ENCODE measurements around the gene RPP25L.

The RPP25L gene

GRCh38 chr9:34623374-34624235 lies 11.7 kb upstream of the RPP25L start:
- H3K27me3 ChIP-seq (ENCODE audit: control insufficient read depth, low read length): peaks cover 48% of the 10 kb centered on the region
- H3K27ac ChIP-seq (ENCODE audit: low read depth, low read length): no peak overlapping the region
- no peaks in the 10 kb centered on the region for H3F3A ChIP-seq (ENCODE audit: control insufficient read depth, insufficient read depth)
- no peaks in the 10 kb centered on the region for H3K9me2 ChIP-seq (replicated peaks; ENCODE audit: control insufficient read depth, low read length)
- H3K36me3 ChIP-seq (ENCODE audit: control insufficient read depth, low read length): no peaks in the 10 kb centered on the region
- H3K4me1 ChIP-seq (ENCODE audit: control insufficient read depth, low read length): peaks cover 21% of the 10 kb centered on the region
- no peak for TF ChIP-seq EZH2phosphoT487 (IDR thresholded peaks at IDR 0.05; ENCODE audit: borderline replicate concordance, low read length)
- no peak for TF ChIP-seq CTCF (IDR thresholded peaks at IDR 0.05; ENCODE audit: low read depth, low read length, poor library complexity, severe bottlenecking)
- no peaks in the 10 kb centered on the region; the same call in 1 of the 2 replicates for H3K9me3 ChIP-seq (ENCODE audit: control insufficient read depth, insufficient read depth, low read length)
- peaks cover 8% of the 10 kb centered on the region for H3K79me2 ChIP-seq (ENCODE audit: control insufficient read depth, low read length)
- no peak overlapping the region for H3K4me3 ChIP-seq (ENCODE audit: low read length)
- no peaks in the 10 kb centered on the region for H4K20me1 ChIP-seq (ENCODE audit: control insufficient read depth, insufficient read depth, low read depth, low read length)
- H3K4me2 ChIP-seq (ENCODE audit: low read length): no peak overlapping the region

GRCh38 chr9:34620061-34620994 lies 8.4 kb upstream of the RPP25L start, which contains the start of gene DCTN3:
DCTN3 (minus strand) TSS chr9:34620495; CDS start chr9:34620464, 31 bp downstream.
- H3K36me3 ChIP-seq (ENCODE audit: control insufficient read depth, low read length): peaks cover 13% of the 10 kb centered on the region; the same call in 1 of the 2 replicates
- H3K27ac ChIP-seq (ENCODE audit: low read depth, low read length): no peak within 1 kb of the TSS
- H3K79me2 ChIP-seq (ENCODE audit: control insufficient read depth, low read length): peaks cover 8% of the 10 kb centered on the region
- H4K20me1 ChIP-seq (ENCODE audit: control insufficient read depth, insufficient read depth, low read depth, low read length): no peaks in the 10 kb centered on the region
- peak within 1 kb of the TSS; percentile 85 for H3K4me3 ChIP-seq (ENCODE audit: low read length)
- TF ChIP-seq CTCF (IDR thresholded peaks at IDR 0.05; ENCODE audit: low read depth, low read length, poor library complexity, severe bottlenecking) (no peak), EZH2phosphoT487 (IDR thresholded peaks at IDR 0.05; ENCODE audit: borderline replicate concordance, low read length) (no peak)
- peaks cover 21% of the 10 kb centered on the region for H3K27me3 ChIP-seq (ENCODE audit: control insufficient read depth, low read length)
- peaks cover 14% of the 10 kb centered on the region for H3K4me1 ChIP-seq (ENCODE audit: control insufficient read depth, low read length)
- no peaks in the 10 kb centered on the region; the same call in 1 of the 2 replicates for H3K9me3 ChIP-seq (ENCODE audit: control insufficient read depth, insufficient read depth, low read length)
- peak within 1 kb of the TSS; percentile 81 for H3K4me2 ChIP-seq (ENCODE audit: low read length)
- no peaks in the 10 kb centered on the region for H3F3A ChIP-seq (ENCODE audit: control insufficient read depth, insufficient read depth)
- no peaks in the 10 kb centered on the region for H3K9me2 ChIP-seq (replicated peaks; ENCODE audit: control insufficient read depth, low read length)

GRCh38 chr9:34615132-34615531 lies 3.2 kb upstream of the RPP25L start:
- Histone ChIP-seq H3K4me1 (ENCODE audit: control insufficient read depth, low read length) (peaks cover 29% of the 10 kb centered on the region), H3K4me3 (ENCODE audit: low read length) (no peak overlapping the region), H3K27ac (ENCODE audit: low read depth, low read length) (no peak overlapping the region), H3K9me2 (replicated peaks; ENCODE audit: control insufficient read depth, low read length) (no peaks in the 10 kb centered on the region), H3K79me2 (ENCODE audit: control insufficient read depth, low read length) (peaks cover 25% of the 10 kb centered on the region), H3K4me2 (ENCODE audit: low read length) (no peak overlapping the region), H4K20me1 (ENCODE audit: control insufficient read depth, insufficient read depth, low read depth, low read length) (no peaks in the 10 kb centered on the region), H3K36me3 (ENCODE audit: control insufficient read depth, low read length) (peaks cover 29% of the 10 kb centered on the region), H3F3A (ENCODE audit: control insufficient read depth, insufficient read depth) (no peaks in the 10 kb centered on the region), H3K27me3 (ENCODE audit: control insufficient read depth, low read length) (no peaks in the 10 kb centered on the region), H3K9me3 (ENCODE audit: control insufficient read depth, insufficient read depth, low read length) (no peaks in the 10 kb centered on the region)
- TF ChIP-seq EZH2phosphoT487 (IDR thresholded peaks at IDR 0.05; ENCODE audit: borderline replicate concordance, low read length): no peak
- no peak for TF ChIP-seq CTCF (IDR thresholded peaks at IDR 0.05; ENCODE audit: low read depth, low read length, poor library complexity, severe bottlenecking)
